T-helper 1 cell (primary cell): ENCODE data around the gene PLGLB1.
"Not testable (repeated sequence)": the region's sequence is repeated elsewhere in the genome, so short reads cannot be mapped to it uniquely, and the experiment has no call there.

Experiments used
- DNase-seq, 5 donors: peaks; one replicate each; pipeline ENCODE4 v3.0.0-alpha.2; 2012 to 2020
- total RNA-seq, 4 donors: gene quantifications; one replicate each; lab custom pipeline; 2026; lab: John Stamatoyannopoulos, UW

The PLGLB1 gene
- total RNA-seq = 0.27 to 1.4 (median 0.95) reads per million in 4 donors

- not testable (repeated sequence) for DNase-seq
Observed at GRCh38 chr2:87021744-87022143, at the start of gene PLGLB1. Gene PLGLB1 (minus strand): TSS chr2:87021844. CDS start chr2:87021783, 61 bp downstream.

DNA sequence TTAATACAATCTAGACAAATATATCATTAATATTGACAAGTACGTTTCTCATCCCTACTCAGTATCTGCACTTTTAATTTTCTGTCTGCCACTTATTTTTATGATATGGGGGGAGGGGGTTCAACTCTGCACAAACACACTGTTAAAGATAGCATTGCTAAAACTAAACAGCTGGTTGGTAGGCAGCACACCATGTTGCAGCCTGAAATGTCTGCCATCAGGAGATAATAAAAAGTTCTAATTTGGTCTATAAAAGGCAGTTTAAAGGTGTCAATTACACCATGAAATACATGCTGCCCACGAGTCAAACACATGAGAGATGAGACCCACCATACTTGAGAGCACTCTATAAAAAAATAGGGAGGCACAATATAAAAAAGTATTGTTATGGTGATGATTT is 42.7 kb upstream of the PLGLB1 start:
- DNase-seq = not testable (repeated sequence)

GRCh38 chr2:87063431-87063830 is 41.8 kb upstream of the PLGLB1 start:
- not testable (repeated sequence) for DNase-seq

DNA sequence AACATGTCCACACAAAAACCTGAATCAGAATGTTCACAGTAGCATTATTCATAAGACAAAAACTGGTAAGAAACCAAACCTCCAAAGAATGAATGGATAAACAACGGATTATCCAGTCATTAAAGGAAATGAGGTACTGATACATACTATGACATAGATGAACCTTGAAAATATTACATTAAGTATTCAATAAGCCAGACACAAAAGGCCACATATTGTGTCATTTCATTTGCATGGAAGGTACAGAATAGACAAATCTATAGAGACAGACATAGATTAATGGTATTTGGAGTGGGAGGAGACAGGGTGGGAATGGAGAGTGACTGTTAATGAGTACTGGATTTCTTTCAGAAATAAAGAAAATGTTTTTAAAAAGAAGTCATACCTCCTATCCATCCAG is 39.9 kb upstream of the PLGLB1 start:
- not testable (repeated sequence) for DNase-seq

- not testable (repeated sequence) for DNase-seq
Observed at GRCh38 chr2:87057606-87058005, 36.0 kb upstream of the PLGLB1 start.

GRCh38 chr2:87056843-87057242 is 35.2 kb upstream of the PLGLB1 start:
- DNase-seq = not testable (repeated sequence)

GRCh38 chr2:87056435-87056834 is 34.8 kb upstream of the PLGLB1 start:
- DNase-seq = not testable (repeated sequence)

DNA sequence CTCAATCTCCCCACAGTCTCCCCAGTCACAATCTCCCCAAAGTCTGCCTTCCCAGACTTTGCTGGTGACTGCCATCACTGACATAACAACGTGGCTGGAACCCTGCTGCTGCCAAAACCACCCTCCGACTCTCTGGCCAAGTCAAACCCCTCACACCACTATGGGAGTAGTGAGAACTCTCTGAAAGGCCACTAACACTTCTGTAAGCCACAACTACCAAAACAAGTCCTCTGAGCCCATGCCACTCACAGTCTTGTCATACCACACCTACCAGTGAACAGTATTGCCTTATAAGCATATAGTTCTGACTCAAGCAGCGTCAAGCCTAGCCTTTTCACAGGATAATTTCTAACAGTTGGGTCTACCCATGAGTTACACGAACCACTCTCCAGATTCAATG is 32.7 kb upstream of the PLGLB1 start:
- not testable (repeated sequence) for DNase-seq

GRCh38 chr2:87041321-87041978 is 19.8 kb upstream of the PLGLB1 start:
- peak in 1 of 5 donors; percentile 3 for DNase-seq

DNA sequence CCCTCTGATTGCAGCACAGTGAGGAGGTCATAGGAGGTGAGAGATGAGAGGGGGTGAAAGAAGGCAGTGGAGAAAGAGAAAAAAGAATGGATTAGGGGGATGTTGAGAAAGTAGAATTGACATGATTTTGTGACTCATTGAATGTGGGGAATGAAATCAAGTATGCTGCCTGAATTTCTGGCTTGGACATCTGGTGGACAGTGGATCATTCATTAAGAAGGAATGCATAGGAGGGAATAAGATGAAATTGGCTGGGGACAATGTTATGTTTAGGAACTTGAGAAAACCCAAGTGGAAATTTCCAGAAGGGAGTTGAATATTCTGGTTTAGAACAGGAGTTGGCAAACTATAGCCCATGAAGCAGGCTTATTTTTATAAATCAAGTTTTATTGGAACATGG is 7.0 kb upstream of the PLGLB1 start:
- not testable (repeated sequence) for DNase-seq

DNA sequence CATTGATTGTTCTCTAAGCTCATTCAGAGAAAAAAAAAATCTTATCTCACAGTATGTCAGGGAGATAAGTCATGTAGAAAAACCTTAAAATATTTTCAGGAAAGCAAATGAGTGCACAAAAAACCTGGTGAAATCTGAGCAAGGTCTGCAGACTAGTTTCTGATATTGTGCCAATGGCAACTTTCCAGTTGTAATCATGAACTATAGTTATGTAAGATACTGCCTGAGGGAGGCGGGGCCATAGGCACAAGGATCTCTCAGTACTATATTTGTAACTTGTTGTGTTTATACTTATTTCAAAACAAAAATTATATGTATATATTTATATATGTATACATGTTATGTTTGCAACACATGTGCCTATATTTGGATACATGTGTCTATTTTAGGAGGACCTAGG is 5.2 kb upstream of the PLGLB1 start:
- DNase-seq = not testable (repeated sequence)

GRCh38 chr2:87025927-87026326 is 4.3 kb upstream of the PLGLB1 start:
- not testable (repeated sequence) for DNase-seq

DNA sequence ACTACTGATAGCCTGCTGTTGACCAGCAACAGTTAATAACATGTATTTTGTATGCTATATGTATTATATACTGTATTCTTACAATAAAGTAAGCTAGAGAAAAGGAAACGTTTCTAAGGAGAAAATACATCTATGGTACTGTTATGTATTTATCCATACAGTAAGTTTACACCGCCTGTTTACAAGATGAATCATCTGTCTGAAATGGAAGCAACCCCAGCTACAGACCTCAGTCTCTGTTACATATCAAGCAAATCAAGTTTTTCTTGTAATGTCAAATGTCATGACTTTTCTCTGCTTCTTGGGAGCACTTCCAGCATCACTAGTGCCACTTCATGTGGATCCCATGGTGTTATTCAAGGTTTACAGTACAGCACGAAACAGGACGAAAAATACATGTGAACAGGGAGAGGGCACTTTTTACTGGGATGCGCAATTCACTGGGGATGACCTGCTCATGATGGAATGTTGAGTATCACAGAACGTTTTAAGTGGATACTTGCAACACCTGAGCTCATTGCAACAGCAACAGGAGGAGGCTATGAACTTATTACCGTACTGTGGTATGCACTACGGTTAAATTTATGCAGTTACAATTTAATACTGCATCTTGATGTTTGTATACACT is 2.5 kb upstream of the PLGLB1 start:
- DNase-seq = not testable (repeated sequence)

GRCh38 chr2:87021043-87021442 is 601 bp downstream of the PLGLB1 start:
- DNase-seq = not testable (repeated sequence)

DNA sequence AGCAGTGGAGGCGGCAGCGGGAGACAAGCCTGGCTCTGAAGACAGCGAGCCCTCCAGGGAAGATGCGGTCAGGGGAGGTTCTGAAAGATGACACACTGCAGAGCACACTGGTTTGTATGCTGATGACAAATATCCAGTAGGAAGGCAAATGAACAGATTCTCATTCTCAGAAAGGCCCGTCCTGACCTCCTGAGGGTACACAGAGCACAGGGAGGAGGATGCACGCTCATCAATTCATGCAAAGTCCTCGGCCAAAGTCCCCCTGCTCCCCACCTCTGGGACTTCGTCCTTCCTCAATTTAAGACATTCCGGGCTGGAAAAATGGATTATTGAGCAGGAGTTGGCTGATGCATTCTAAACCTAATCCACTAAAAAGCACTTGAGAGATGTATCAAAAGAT is 2.6 kb downstream of the PLGLB1 start:
- DNase-seq = not testable (repeated sequence)

- DNase-seq = not testable (repeated sequence)
Observed at GRCh38 chr2:87014489-87015169, 7.0 kb downstream of the PLGLB1 start.

- not testable (repeated sequence) for DNase-seq
Observed at GRCh38 chr2:87004398-87004797, 17.2 kb downstream of the PLGLB1 start.
